Muscle of back (tissue), 11 donors: ENCODE data around the gene DNTT. TPM values are rescaled to one million over a fixed set of nuclear protein-coding genes. Genes with fewer than 3 reads are reported as not detected.

Source experiments
- DNase-seq, 3 donors: peaks; one replicate each; pipeline versions ENCODE4 v3.0.0 to v3.0.0-alpha.2; 2013
- polyA plus RNA-seq, 10 donors: library from polyadenylated mRNA; unstranded; fragments of 120-200 nt; gene quantifications; one replicate each; pipeline ENCODE4 v1.2.1, GENCODE V29; 2013; ENCODE audit not compliant: insufficient read length in 10 of 10

Gene DNTT
- polyA plus RNA-seq, 10 donors: 0.16 to 0.46 (median 0.24) TPM; not detected in 5

DNA sequence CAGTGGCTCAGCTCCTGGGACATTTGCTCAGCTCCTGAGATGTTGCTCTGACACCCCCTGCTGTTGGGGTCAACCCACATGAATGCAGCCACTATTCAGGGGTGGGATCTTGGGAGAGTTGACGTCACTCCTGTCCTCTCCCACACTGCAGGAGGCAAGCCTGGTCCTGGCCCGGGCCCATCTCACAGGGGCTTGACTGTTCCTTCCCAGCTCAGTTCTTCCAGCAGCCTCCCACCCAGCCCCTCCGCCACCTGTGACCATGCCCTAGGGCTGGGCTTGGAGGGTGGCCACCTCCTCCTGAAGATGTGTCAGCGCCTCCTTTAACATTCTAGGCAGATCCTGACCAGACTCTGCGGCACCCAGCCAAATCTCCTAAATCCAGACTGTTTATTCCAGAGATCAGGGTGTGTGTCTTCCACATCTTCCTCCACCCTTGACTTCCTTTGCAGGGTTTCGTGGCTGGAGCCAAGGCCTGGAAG, 73.6 kb downstream of the DNTT start:
- DNase-seq: peak in 1 of 3 donors; percentile 46

DNA sequence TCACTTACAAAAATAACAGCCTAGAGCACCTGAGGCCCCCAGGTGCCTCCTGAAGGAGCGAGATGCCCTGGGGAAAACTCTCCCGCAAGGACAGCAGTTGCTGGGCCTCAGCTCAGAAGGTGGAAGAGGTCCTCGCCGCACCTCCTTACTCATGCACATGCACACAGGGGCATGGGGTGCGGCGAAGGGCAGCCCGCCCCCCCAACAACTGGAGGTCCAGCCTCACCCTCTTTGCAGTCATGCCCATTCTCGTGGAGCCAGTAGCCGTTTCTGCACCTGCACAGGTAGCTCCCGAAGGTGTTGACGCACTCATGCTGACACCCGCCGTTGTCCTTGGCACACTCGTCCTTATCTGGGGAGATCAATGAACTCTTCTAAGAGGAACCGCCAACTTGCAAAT, 74.5 kb downstream of the DNTT start:
- no peak for DNase-seq

DNA sequence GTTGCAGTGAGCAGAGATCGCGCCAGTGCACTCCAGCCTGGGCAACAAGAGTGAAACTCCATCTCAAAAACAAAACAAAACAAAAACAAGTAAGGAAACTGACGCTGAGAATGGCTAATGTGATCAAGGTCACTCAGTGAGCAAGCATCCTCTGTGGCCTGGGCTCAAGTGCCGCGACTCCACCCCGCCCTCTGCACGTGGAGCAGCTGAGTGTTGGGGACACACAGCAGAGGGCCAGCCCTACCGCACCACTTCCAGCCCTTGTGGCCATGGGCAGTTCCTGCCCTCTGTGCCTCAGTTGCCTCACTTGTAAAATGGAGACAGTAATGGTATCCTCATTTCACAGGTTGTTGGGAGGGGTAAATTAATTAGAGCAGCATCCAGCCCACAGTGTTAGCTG, 75.5 kb downstream of the DNTT start:
- no peak for DNase-seq

DNA sequence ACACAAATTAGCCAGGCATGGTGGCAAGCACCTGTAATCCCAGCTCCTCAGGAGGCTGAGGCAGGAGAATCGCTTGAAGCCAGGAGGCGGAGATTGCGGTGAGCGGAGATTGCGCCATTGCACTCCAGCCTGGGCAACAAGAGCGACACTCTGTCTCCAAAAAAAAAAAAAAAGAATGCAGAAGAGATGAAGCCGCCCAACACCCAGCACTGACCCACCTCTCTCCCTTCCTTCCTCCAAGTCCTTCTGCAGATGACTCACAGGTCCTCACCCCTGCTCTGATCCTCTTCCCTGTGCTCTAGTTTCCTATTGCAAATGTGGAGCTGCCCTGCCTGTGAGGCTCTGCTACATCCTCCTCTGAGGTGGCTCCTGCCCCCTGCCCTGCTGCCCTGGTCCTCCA, 76.6 kb downstream of the DNTT start:
- DNase-seq: no peak

DNA sequence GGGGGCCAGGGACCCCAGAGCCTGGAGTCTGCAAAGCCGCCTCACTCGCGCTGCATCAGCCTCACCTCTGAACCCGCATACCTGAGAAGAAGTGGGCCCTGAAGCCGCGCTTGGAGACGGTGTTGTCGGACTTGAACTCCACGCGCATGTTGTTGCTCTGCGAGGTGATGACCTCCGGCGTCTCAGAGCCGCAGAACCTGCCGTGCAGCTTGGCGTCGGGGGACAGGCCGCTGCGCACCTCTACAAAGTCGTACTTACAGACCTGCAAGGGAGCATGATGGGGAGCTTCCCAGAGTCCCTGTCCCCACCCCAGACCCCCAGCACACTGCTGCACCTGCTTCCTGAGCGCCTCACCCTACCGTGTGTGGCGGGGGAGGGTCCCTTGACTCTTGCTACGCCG, 80.3 kb downstream of the DNTT start:
- no peak for DNase-seq

DNA sequence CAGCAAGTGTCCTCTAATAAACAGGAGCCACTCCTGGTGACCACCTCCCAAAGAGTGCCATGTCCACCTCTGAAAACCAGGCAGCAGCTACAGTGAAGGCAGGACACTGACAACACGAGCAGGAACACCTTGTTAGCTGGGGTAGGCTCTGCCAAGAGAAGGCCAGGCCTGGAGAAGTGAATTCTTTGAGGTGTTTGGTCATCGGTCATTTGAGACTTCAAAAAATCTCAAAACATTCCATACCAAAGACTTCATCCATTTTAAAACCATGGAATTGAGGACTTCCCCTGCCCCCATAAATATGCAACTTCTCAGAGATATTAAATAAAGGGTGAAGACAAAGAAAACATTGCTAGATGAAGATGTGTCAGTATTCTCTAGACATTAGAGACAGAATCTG, 82.9 kb downstream of the DNTT start:
- DNase-seq: peak in 1 of 3 donors; percentile 30

DNA sequence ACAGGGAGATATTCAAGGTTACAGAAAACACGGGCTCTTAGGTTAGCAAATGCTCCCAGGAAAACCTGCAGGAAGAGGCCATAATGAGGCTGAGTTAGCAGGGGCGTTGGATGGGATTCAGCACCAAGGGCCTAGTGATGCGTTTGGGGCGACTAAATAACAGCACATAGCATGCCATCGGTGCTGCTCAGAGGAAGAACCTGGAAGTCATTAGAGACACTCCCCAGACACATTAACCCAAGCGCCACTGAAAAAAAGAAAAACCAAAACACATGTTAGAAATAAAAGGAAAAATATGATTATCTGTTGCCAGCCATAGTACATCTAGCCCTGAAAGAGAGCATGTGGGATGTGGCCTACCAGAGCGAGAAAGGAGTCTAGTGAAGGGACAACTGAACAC, 83.4 kb downstream of the DNTT start:
- DNase-seq: peak in 1 of 3 donors; percentile 40

Other genes with a start within 250 kb of the DNTT start
- 10 to 100 TPM; 13.8 to 30.3 (median 19.6) TPM for gene ZNF518A, start 174.1 kb upstream of the DNTT start, polyA plus RNA-seq
- gene BLNK, start 32.9 kb upstream of the DNTT start, polyA plus RNA-seq: 1 to 10 TPM; 1.4 to 2.9 (median 2.0) TPM
- gene OPALIN, start 54.6 kb downstream of the DNTT start, polyA plus RNA-seq: not detected
- 1 to 10 TPM in 9 of 10 donors, under 1 TPM in 1; 0.99 to 5.2 (median 3.9) TPM for gene TLL2, start 209.5 kb downstream of the DNTT start, polyA plus RNA-seq